H1 (cell line): ENCODE data around the gene MRE11. TPM values are rescaled to one million over a fixed set of nuclear protein-coding genes. Genes with fewer than 3 reads are reported as not detected.

Experiments
- CTCF ChIA-PET: fragments of 300-600 bp; sonication (Branson Sonifier 250); formaldehyde crosslinking; loops from one replicate; lab custom pipeline; 2021; ENCODE audit not compliant: partially characterized antibody; lab: Charles Lee
- POLR2A ChIA-PET: fragments of 300-600 bp; sonication (Branson Sonifier 250); formaldehyde crosslinking; loops from one replicate; lab custom pipeline; 2021; ENCODE audit warnings: inconsistent platforms; ENCODE audit not compliant: partially characterized antibody; lab: Charles Lee
- DNase-seq, 2 experiments: peaks; one replicate each; pipeline versions ENCODE4 v3.0.0 to v3.0.0-alpha.2; 2010 to 2022; ENCODE audit warnings: low spot score in 2 of 2, low read depth in 1 of 2, mixed read lengths in 1 of 2
- FAIRE-seq: peaks from 2 replicates; lab custom pipeline; 2011; peaks lifted over from hg19 to GRCh38; lab: Jason Lieb, UNC
- H2AFZ ChIP-seq: 2 replicates; pipeline ENCODE4 v1.8.1; 2012; ENCODE audit warnings: low read length, inconsistent platforms
- H2AK5ac ChIP-seq: 2 replicates; pipeline ENCODE4 v1.6.1; 2013; ENCODE audit warnings: low read depth, low read length
- H2BK120ac ChIP-seq: replicated peaks from 2 replicates; pipeline ENCODE3; 2013; ENCODE audit warnings: low read depth, low read length, inconsistent platforms
- H2BK12ac ChIP-seq: 2 replicates; pipeline ENCODE4 v1.6.1; 2013; ENCODE audit warnings: low read depth, low read length
- H2BK15ac ChIP-seq: 2 replicates; pipeline ENCODE4 v1.6.1; 2013; ENCODE audit warnings: low read length
- H2BK20ac ChIP-seq: 2 replicates; pipeline ENCODE4 v1.6.1; 2013; ENCODE audit warnings: low read length
- H2BK5ac ChIP-seq: 2 replicates; pipeline ENCODE4 v1.6.1; 2013; ENCODE audit warnings: low read depth, low read length
- H3K14ac ChIP-seq: 2 replicates; pipeline ENCODE4 v1.6.1; 2013; ENCODE audit warnings: inconsistent platforms; ENCODE audit not compliant: insufficient read length
- H3K18ac ChIP-seq: 2 replicates; pipeline ENCODE4 v1.6.1; 2013; ENCODE audit warnings: low read length; ENCODE audit errors: extremely low read depth
- H3K23ac ChIP-seq: 2 replicates; pipeline ENCODE4 v1.6.1; 2013; ENCODE audit warnings: inconsistent platforms; ENCODE audit not compliant: insufficient read length
- H3K23me2 ChIP-seq: 2 replicates; pipeline ENCODE4 v1.6.1; 2013; ENCODE audit warnings: low read depth, low read length
- H3K27ac ChIP-seq: 2 replicates; pipeline ENCODE4 v1.6.1; 2011; ENCODE audit warnings: low read depth, low read length, inconsistent platforms
- H3K27me3 ChIP-seq, 4 experiments: replicated peaks in 1 of 4; 1 replicate in 1 of 4; 2 replicates in 3 of 4; pipeline versions ENCODE4 v1.6.1 to v1.8.1; 2011 to 2013; ENCODE audit warnings: low read length in 3 of 4, mild to moderate bottlenecking in 3 of 4, inconsistent platforms in 2 of 4, mixed read lengths in 2 of 4, moderate library complexity in 1 of 4; ENCODE audit not compliant: control insufficient read depth in 3 of 4, insufficient read depth in 3 of 4; ENCODE audit errors: extremely low read depth in 1 of 4
- H3K36me3 ChIP-seq, 4 experiments: 2 replicates each; pipeline versions ENCODE4 v1.6.1 to v1.8.1; 2011 to 2013; ENCODE audit warnings: mild to moderate bottlenecking in 4 of 4, low read length in 3 of 4, moderate library complexity in 2 of 4, control low read depth in 1 of 4, inconsistent platforms in 1 of 4; ENCODE audit not compliant: insufficient read depth in 4 of 4, control insufficient read depth in 2 of 4
- H3K4ac ChIP-seq: replicated peaks from 2 replicates; pipeline ENCODE3; 2013; ENCODE audit warnings: low read length, low read depth, mixed read lengths, inconsistent platforms; ENCODE audit not compliant: insufficient read length
- H3K4me1 ChIP-seq, 4 experiments: replicated peaks in 1 of 4; 1 replicate in 1 of 4; 2 replicates in 3 of 4; pipeline versions ENCODE4 v1.6.1 to v1.8.1; 2011 to 2013; ENCODE audit warnings: low read length in 3 of 4, inconsistent platforms in 2 of 4, mixed read lengths in 1 of 4; ENCODE audit not compliant: insufficient read depth in 4 of 4, control insufficient read depth in 3 of 4
- H3K4me2 ChIP-seq, 2 experiments: 2 replicates each; pipeline versions ENCODE4 v1.6.1 to v1.8.1; 2011 to 2013; ENCODE audit warnings: low read depth in 2 of 2, low read length in 2 of 2, control low read depth in 1 of 2, inconsistent platforms in 1 of 2, mild to moderate bottlenecking in 1 of 2; ENCODE audit not compliant: insufficient read depth in 1 of 2
- H3K4me3 ChIP-seq, 4 experiments: fragments of 200-600, 300-600 bp in 1 of 4; sonication (generic), shearing (Covaris generic), sonication (Bioruptor Twin) in 1 of 4; 2 replicates each; pipeline versions ENCODE4 v1.5.1 to v1.8.1; 2011 to 2016; ENCODE audit warnings: low read length in 4 of 4, low read depth in 3 of 4, control low read depth in 2 of 4, inconsistent platforms in 2 of 4, mild to moderate bottlenecking in 2 of 4, mixed read lengths in 1 of 4, moderate library complexity in 1 of 4; ENCODE audit not compliant: insufficient read depth in 2 of 4; ENCODE audit errors: extremely low read depth in 1 of 4
- H3K56ac ChIP-seq: replicated peaks from 2 replicates; pipeline ENCODE3; 2013; ENCODE audit warnings: low read depth, mild to moderate bottlenecking, mixed read lengths, low read length, inconsistent platforms; ENCODE audit not compliant: insufficient read length
- H3K79me1 ChIP-seq: 2 replicates; pipeline ENCODE4 v1.6.1; 2013; ENCODE audit warnings: low read depth, low read length, control low read depth
- H3K79me2 ChIP-seq, 2 experiments: 2 replicates each; pipeline versions ENCODE4 v1.6.1 to v1.8.1; 2012 to 2013; ENCODE audit warnings: low read length in 2 of 2, mild to moderate bottlenecking in 2 of 2, inconsistent platforms in 1 of 2; ENCODE audit not compliant: insufficient read depth in 2 of 2, control insufficient read depth in 1 of 2
- H3K9ac ChIP-seq, 4 experiments: replicated peaks in 1 of 4; 1 replicate in 1 of 4; 2 replicates in 3 of 4; pipeline versions ENCODE4 v1.6.1 to v1.8.1; 2011 to 2013; ENCODE audit warnings: low read depth in 3 of 4, low read length in 3 of 4, control low read depth in 2 of 4, mild to moderate bottlenecking in 2 of 4, moderate library complexity in 2 of 4, inconsistent platforms in 1 of 4; ENCODE audit errors: extremely low read depth in 1 of 4
- H3K9me3 ChIP-seq, 2 experiments: 2 replicates each; pipeline versions ENCODE4 v1.6.1 to v1.8.1; 2012 to 2013; ENCODE audit warnings: mild to moderate bottlenecking in 2 of 2, moderate library complexity in 2 of 2, control low read depth in 1 of 2, inconsistent platforms in 1 of 2, low read depth in 1 of 2, low read length in 1 of 2, mixed read lengths in 1 of 2; ENCODE audit not compliant: insufficient read depth in 2 of 2
- H4K20me1 ChIP-seq, 2 experiments: replicated peaks in 1 of 2; 2 replicates each; pipeline versions ENCODE3 to v1.8.1; 2011 to 2013; ENCODE audit warnings: inconsistent platforms in 2 of 2, low read length in 2 of 2, mild to moderate bottlenecking in 1 of 2; ENCODE audit not compliant: insufficient read depth in 2 of 2, control insufficient read depth in 1 of 2
- H4K5ac ChIP-seq: 2 replicates; pipeline ENCODE4 v1.6.1; 2013; ENCODE audit warnings: low read length, low read depth, mixed read lengths, inconsistent platforms; ENCODE audit not compliant: insufficient read length
- H4K8ac ChIP-seq: 2 replicates; pipeline ENCODE4 v1.8.0; 2013; ENCODE audit warnings: mild to moderate bottlenecking, moderate library complexity, low read length, inconsistent platforms; ENCODE audit not compliant: insufficient read depth; ENCODE audit errors: extremely low read depth
- H4K91ac ChIP-seq: replicated peaks from 2 replicates; pipeline ENCODE3; 2013; ENCODE audit warnings: low read length, mixed read lengths, inconsistent platforms; ENCODE audit not compliant: insufficient read length
- BCL11A ChIP-seq, 2 experiments: IDR thresholded peaks; one replicate each; pipeline ENCODE4 v1.6.1; 2011; ENCODE audit warnings: low read depth in 2 of 2, low read length in 2 of 2, mild to moderate bottlenecking in 2 of 2
- CBX5 ChIP-seq: fragments of 300-800, 300-1000 bp; sonication (generic); IDR thresholded peaks from 2 replicates; pipeline ENCODE4 v1.7.1; 2016; ENCODE audit warnings: antibody characterized with exemption, low read length, low read depth
- EZH2 ChIP-seq: fragments of 200-600 bp; sonication (generic); IDR thresholded peaks from 2 replicates; pipeline ENCODE4 v1.7.1; 2012; ENCODE audit warnings: low read depth, mild to moderate bottlenecking, moderate library complexity, low read length, inconsistent platforms; ENCODE audit not compliant: severe bottlenecking
- FOSL1 ChIP-seq: IDR thresholded peaks from 2 replicates; pipeline ENCODE4 v1.6.1; 2011; ENCODE audit warnings: mild to moderate bottlenecking, low read depth, low read length, moderate library complexity; ENCODE audit not compliant: insufficient read depth
- JUN ChIP-seq: IDR thresholded peaks from 2 replicates; pipeline ENCODE4 v1.6.1; 2011; ENCODE audit warnings: low read depth, mild to moderate bottlenecking, improper control_type of control experiment, low read length
- KDM5A ChIP-seq: fragments of 200-600 bp; IDR thresholded peaks from 2 replicates; pipeline ENCODE4 v1.7.1; 2012; ENCODE audit warnings: mild to moderate bottlenecking, low read length, inconsistent platforms, mixed read lengths
- POLR2A ChIP-seq, 2 experiments: IDR thresholded peaks; 1 replicate in 1 of 2; 2 replicates in 1 of 2; pipeline ENCODE4 v1.6.1; 2011; ENCODE audit warnings: low read depth in 2 of 2, low read length in 2 of 2, mild to moderate bottlenecking in 2 of 2; ENCODE audit errors: control extremely low read depth in 1 of 2
- POU5F1 ChIP-seq: IDR thresholded peaks from 2 replicates; pipeline ENCODE4 v1.6.1; 2011; ENCODE audit warnings: low read depth, mild to moderate bottlenecking, low read length, moderate library complexity
- RNF2 ChIP-seq: fragments of 200-900, 300-1000 bp; sonication (generic); IDR thresholded peaks from 2 replicates; pipeline ENCODE4 v1.7.1; 2016; ENCODE audit warnings: borderline replicate concordance, low read depth, mild to moderate bottlenecking, antibody characterized with exemption, low read length; ENCODE audit not compliant: poor library complexity, severe bottlenecking; ENCODE audit errors: missing control alignments
- SP4 ChIP-seq: IDR thresholded peaks from 2 replicates; pipeline ENCODE4 v1.6.1; 2012; ENCODE audit warnings: low read length, inconsistent platforms
- TAF1 ChIP-seq: IDR thresholded peaks from 2 replicates; pipeline ENCODE4 v1.6.1; 2011; ENCODE audit warnings: mild to moderate bottlenecking, low read depth, low read length
- YY1 ChIP-seq: IDR thresholded peaks from 2 replicates; pipeline ENCODE4 v1.6.1; 2011; ENCODE audit warnings: low read depth, mild to moderate bottlenecking, low read length
- WGBS, 2 experiments: shearing (Covaris generic) in 1 of 2; methylation state at CpG; one replicate each; pipeline versions ENCODE4 v1.1.6 to v1.1.7; 2013 to 2015; ENCODE audit warnings: low lambda C conversion rate in 2 of 2, mixed read lengths in 2 of 2, inconsistent platforms in 1 of 2, low coverage in 1 of 2, missing lambda C conversion rate in 1 of 2; ENCODE audit not compliant: insufficient replicate concordance in 2 of 2, insufficient coverage in 1 of 2, insufficient read length in 1 of 2; ENCODE audit errors: extremely low coverage in 1 of 2, missing lambda C conversion rate in 1 of 2; 5-methylcytosine and 5-hydroxymethylcytosine counted together
- polyA plus RNA-seq, 7 experiments: library from polyadenylated mRNA; depleted of rRNA in 3 of 7; stranded (reverse) in 5 of 7; unstranded in 2 of 7; fragments of >200 nt in 5 of 7; fragments of 200-250 nt in 2 of 7; gene quantifications; 1 replicate in 5 of 7; 2 replicates in 1 of 7; 4 replicates in 1 of 7; pipeline versions ENCODE4 v1.2.1 to v1.2.3, GENCODE V29; 2011 to 2013; ENCODE audit warnings: missing spikeins in 2 of 7, mixed read lengths in 2 of 7
- total RNA-seq: library from RNA; stranded (reverse); fragmentation: NEBNext Ultra II Directional; extraction: Animal tissue kit (Norgen Biotek cat#: 25700); gene quantifications from 2 replicates; pipeline ENCODE4 v1.2.1, GENCODE V29; 2021

Gene MRE11
- total and polyA plus RNA-seq, 2 of the 8 experiments (the other 6 are each of a cell fraction or from before 2014, with no cell fraction given) = 7.2 to 43.4 TPM

- Histone ChIP-seq H3K9me3 (no peaks in the 10 kb centered on the region), H2AK5ac (no peak overlapping the region), H3K9ac (no peak overlapping the region), H2BK15ac (no peak overlapping the region), H3K27ac (no peak overlapping the region), H3K79me2 (no peaks in the 10 kb centered on the region), H3K36me3 (peaks cover 0 to 45% (median 16%) of the 10 kb centered on the region in 4 experiments; a peak in 5 of 8 replicates), H2BK20ac (no peak overlapping the region), H3K14ac (no peak overlapping the region), H4K5ac (no peak overlapping the region), H4K8ac (no peak overlapping the region), H3K4me3 (no peak overlapping the region), H3K4me2 (no peak overlapping the region), H3K4me1 (no peaks in the 10 kb centered on the region), H3K23ac (no peak overlapping the region), H2BK5ac (no peak overlapping the region), H3K18ac (no peak overlapping the region), H2BK12ac (no peak overlapping the region), H3K79me1 (no peaks in the 10 kb centered on the region), H3K4ac (no peak overlapping the region), H3K23me2 (no peaks in the 10 kb centered on the region; the same call in 1 of the 2 replicates), H4K20me1 (peaks cover 1 to 2% of the 10 kb centered on the region in 2 experiments), H2BK120ac (no peak overlapping the region), H4K91ac (no peak overlapping the region), H3K56ac (no peak overlapping the region), H2AFZ (no peak overlapping the region), H3K27me3 (no peaks in the 10 kb centered on the region)
- CTCF ChIA-PET = interaction anchor here (1.5 kb wide), 1 partner anchor 123 kb away, joined by 3 read pairs; no protein-coding TSS in a partner anchor
- no peak for TF ChIP-seq POLR2A (IDR thresholded peaks at IDR 0.05; ENCODE audit: control extremely low read depth in 1 of 2, low read depth in 2 of 2, low read length in 2 of 2)
- TF ChIP-seq EZH2 = no peak
- no peak for TF ChIP-seq RNF2
- no peak for TF ChIP-seq BCL11A (IDR thresholded peaks at IDR 0.05; ENCODE audit: low read depth in 2 of 2, low read length in 2 of 2)
- no peak for TF ChIP-seq POU5F1
- no peak for TF ChIP-seq TAF1
- no peak for TF ChIP-seq CBX5
- no peak for TF ChIP-seq KDM5A
- TF ChIP-seq YY1 = no peak
- TF ChIP-seq SP4 = no peak
- TF ChIP-seq FOSL1 = no peak
- TF ChIP-seq JUN = no peak
- 89% methylated on average over 1 of the region's 1 CpG; no CpG with 5 or more reads in 1 of the 2 experiments for WGBS, 2 experiments
- POLR2A ChIA-PET = no interaction called here
- DNase-seq (no peak), FAIRE-seq (no peak)
These were observed 44.6 kb downstream of the MRE11 start for GRCh38 chr11:94449029-94449428.
